Fibroblast of pulmonary artery (primary cell): ENCODE data around the gene AIFM3.

ENCODE experiments used
- DNase-seq: peaks from one replicate; pipeline ENCODE4 v3.0.0-alpha.2; 2010; ENCODE audit warnings: low read depth
- H3K4me3 ChIP-seq: replicated peaks from 2 replicates; pipeline ENCODE4 v1.5.1; 2011; ENCODE audit warnings: low read depth, mild to moderate bottlenecking, control low read depth, low read length, moderate library complexity
- TF ChIP-seq, protein P1 (sequence below): IDR thresholded peaks from 2 replicates; pipeline ENCODE4 v1.5.1; 2011; ENCODE audit warnings: mild to moderate bottlenecking, control low read depth, low read length, inconsistent platforms; ENCODE audit errors: missing control alignments

Gene AIFM3

DNA sequence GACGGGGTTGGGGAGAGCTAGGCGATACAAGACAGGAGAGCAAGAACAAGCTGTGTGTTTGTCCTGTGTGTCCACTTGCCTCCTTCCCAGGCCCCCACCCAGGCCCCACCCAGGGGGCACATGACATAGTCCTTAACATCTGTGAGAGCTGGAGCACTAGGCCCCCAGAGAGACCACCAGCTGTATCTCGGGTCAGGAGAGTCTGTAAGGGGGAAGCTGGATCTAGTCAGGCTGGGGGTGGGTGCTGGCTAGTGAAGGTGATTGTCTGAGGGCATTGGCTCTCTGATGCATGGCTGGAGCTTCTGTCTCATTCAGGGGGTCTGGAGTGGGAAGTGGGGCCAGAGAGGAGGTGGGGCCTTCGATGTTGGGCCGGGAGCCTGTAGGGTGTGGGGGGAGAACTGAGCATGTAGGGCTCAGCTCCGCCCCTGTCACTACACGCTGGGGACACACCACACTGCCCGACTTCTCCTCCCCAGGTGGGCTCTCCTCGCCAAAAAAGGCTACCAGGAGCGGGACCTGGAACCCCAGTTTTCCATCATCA, 48.5 kb downstream of the AIFM3 start:
- TF ChIP-seq, protein P1, sequence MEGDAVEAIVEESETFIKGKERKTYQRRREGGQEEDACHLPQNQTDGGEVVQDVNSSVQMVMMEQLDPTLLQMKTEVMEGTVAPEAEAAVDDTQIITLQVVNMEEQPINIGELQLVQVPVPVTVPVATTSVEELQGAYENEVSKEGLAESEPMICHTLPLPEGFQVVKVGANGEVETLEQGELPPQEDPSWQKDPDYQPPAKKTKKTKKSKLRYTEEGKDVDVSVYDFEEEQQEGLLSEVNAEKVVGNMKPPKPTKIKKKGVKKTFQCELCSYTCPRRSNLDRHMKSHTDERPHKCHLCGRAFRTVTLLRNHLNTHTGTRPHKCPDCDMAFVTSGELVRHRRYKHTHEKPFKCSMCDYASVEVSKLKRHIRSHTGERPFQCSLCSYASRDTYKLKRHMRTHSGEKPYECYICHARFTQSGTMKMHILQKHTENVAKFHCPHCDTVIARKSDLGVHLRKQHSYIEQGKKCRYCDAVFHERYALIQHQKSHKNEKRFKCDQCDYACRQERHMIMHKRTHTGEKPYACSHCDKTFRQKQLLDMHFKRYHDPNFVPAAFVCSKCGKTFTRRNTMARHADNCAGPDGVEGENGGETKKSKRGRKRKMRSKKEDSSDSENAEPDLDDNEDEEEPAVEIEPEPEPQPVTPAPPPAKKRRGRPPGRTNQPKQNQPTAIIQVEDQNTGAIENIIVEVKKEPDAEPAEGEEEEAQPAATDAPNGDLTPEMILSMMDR: no peak
- DNase-seq: no peak
- peak overlapping the region; percentile 24 for H3K4me3 ChIP-seq

DNA sequence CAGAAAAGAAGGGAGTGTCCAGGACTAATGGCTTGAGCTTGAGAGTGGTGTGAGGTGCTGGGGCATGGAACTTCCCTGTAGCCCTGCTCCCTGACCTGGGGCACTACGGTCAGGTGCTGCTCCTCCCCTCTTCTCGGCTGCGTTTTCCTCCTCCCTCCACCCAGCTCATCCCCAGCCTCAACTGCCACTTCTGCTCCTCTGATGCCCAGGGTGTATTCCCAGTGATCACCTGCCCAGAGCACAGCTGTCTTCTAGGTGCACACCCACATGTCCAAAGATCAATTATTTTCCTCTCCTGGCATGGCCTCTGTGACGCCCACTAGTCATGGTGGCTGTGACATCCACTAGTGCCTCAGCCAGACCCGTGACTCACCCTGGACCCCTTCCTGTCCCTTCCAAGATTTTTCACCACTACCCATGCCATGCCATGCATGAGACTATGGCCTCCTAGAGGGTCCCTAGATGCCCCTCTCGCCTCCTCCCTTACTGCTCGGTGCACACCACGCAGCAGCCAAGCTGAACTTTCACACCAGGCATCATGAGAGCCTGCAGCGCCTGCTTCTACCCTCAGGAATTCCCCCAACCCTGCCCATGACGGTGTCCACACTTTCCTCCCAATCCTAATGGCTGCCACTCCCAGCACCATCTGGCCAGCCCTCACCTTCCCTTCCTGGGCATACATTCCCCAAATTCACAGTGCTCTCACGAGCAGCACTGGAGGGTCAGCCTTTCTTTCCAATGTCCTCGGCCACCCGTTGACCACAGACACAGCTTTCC, 49.8 kb downstream of the AIFM3 start:
- TF ChIP-seq, protein P1: no peak
- H3K4me3 ChIP-seq: no peak overlapping the region
- DNase-seq: no peak

DNA sequence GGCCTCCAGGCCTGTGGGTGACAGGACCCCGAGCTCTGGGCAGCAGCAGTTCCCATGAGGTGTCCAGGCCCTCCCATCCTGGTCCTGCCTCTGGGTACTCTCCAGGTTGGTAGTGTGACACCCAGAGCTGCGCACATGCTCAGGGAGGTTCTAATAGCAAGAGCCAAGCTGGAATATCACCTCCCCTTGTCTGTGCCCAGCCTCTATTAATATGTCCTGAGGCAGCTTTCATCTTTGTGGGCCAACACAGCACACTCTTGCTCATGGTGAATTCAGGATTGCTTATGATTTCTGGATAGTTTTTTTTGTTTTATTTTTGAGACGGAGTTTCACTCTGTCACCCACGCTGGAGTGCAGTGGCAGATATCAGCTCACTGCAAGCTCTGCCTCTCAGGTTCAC, 51.3 kb downstream of the AIFM3 start:
- DNase-seq: no peak
- no peak overlapping the region for H3K4me3 ChIP-seq
- TF ChIP-seq, protein P1: no peak

DNA sequence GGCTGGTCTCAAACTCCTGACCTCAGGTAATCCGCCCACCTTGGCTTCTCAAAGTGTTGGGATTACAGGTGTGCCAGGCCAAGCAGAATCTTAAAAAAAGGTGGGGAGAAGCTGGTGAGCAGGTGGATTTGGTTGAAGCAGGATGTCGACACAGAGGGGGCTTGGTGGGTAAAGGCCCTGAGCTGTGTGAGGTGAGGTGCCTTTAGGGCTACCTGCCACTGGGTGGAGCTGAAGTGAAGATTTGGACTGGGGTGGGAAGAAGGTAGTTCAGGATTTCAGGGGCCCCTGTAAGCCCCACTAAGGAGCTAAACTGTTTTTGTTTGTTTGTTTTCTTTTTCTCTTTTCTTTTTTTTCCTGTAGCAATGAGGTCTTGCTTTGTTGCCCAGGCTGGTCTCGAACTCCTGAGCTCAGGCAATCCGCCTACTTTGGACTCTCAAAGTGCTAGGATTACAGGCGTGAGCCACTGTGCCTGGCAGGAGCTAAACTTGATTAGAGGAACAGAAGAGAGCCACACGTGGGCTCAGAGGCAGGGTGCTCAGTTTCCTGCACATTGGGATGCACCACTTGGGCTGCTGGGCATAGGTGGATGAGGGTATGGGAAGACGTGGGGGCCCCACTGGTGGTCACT, 53.9 kb downstream of the AIFM3 start:
- H3K4me3 ChIP-seq: no peak overlapping the region
- TF ChIP-seq, protein P1: peak; percentile 51
- no peak for DNase-seq

DNA sequence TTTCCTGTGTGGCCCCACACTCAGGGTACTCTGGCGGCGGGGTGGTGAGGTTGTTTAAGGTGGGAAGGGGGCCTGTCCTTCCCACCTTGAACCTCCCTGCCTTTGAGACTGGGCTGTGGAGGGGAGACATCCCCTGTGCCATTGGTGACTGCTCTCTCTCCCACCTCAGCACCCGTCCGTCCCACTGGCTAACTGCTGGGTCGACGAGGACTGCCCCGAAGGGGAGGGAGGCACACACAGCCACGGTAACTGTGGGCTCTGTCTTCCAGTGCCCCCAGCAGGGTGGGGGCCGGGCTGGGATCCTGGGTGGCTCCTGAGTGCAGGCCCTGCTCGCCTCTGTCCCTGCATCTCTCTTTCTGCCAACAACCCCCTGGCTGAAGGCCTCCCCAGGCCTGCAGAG, 55.5 kb downstream of the AIFM3 start:
- no peak for DNase-seq
- H3K4me3 ChIP-seq: no peak overlapping the region
- TF ChIP-seq, protein P1: no peak

DNA sequence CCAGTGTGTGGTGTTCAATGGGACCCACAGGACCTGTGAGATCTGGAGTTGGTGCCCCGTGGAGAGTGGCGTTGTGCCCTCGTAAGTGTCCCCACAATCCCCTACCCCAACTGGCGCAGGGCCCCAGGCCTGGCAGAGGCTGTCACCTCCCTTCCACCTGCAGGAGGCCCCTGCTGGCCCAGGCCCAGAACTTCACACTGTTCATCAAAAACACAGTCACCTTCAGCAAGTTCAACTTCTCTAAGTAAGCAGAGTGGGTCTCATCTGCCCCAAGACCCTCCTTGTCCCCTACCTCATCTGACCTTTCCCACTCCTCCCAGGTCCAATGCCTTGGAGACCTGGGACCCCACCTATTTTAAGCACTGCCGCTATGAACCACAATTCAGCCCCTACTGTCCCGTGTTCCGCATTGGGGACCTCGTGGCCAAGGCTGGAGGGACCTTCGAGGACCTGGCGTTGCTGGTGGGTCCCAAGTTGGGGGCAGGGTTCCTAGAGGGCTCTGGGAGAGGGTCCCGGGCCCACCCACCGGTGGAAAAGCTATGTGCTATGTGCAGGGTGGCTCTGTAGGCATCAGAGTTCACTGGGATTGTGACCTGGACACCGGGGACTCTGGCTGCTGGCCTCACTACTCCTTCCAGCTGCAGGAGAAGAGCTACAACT, 56.0 kb downstream of the AIFM3 start:
- TF ChIP-seq, protein P1: no peak
- no peak overlapping the region for H3K4me3 ChIP-seq
- DNase-seq: no peak
